ENCODE results near the gene FOXS1. TPM values are rescaled to one million over a fixed set of nuclear protein-coding genes. Genes with fewer than 3 reads are reported as not detected.

Gene FOXS1
- total and polyA plus RNA-seq, 3 donors from 2014 or later, result 4.3 to 10.0 (median 4.4) TPM

DNA sequence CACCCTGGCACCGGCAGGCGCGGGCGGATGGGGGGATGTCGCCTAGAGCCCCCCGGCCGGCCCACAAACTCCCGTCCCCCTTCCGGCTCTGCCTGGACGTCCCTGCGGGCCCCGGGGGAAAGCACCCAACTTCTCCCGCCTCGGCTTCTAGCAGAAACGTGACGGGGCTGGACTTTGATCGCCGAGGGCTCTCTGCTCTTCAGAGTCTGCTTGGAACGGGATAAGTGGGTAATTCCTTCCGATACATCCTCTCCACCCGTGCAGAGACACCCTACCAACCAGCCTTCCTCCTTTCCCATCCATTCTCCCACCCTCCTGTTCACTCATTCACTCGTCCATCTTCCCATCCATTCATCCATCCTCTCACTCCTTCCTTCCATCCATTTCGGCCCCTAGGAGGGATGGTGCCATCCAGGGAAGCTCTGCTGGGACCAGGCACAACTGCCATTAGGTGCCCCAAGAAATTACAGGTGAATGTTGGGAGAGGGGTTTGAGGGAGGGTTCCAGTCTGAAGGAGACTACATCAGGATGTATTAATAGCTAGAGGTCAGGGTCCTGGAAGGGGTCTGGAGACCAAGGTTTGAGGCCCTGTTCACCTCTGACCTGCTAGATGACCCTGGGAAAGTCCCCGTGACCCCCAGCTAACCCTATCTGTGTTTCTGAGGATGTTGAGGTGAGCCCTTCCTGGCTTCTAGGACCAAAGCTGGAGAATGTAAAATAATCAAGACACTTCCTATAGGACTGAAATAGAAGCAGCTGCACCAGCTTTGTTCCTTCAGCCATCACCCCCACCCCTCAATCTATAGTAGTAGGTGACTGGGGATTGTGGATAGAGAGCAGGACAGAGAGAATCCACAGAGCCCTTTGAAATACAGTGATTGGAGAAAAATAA, 25.6 kb upstream of the FOXS1 start:
- H3K27ac ChIP-seq, result peak overlapping the region; percentile 40 to 84
- H3K9me3 ChIP-seq, result no peaks in the 10 kb centered on the region
- no peaks in the 10 kb centered on the region for H3K27me3 ChIP-seq
- TF ChIP-seq, protein P1, sequence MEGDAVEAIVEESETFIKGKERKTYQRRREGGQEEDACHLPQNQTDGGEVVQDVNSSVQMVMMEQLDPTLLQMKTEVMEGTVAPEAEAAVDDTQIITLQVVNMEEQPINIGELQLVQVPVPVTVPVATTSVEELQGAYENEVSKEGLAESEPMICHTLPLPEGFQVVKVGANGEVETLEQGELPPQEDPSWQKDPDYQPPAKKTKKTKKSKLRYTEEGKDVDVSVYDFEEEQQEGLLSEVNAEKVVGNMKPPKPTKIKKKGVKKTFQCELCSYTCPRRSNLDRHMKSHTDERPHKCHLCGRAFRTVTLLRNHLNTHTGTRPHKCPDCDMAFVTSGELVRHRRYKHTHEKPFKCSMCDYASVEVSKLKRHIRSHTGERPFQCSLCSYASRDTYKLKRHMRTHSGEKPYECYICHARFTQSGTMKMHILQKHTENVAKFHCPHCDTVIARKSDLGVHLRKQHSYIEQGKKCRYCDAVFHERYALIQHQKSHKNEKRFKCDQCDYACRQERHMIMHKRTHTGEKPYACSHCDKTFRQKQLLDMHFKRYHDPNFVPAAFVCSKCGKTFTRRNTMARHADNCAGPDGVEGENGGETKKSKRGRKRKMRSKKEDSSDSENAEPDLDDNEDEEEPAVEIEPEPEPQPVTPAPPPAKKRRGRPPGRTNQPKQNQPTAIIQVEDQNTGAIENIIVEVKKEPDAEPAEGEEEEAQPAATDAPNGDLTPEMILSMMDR (IDR thresholded peaks at IDR 0.05), result no peak
- TF ChIP-seq POLR2A (IDR thresholded peaks at IDR 0.05), result no peak
- H3K36me3 ChIP-seq (ENCODE audit: low read depth, missing control alignments), result no peaks in the 10 kb centered on the region
- no peak for DNase-seq
- WGBS, 2 donors, result 7 to 13% methylated on average over 6 to 17 of the region's 24 CpGs
- intact Hi-C loops (cut with DNase I; ENCODE audit: low total_unique reads), result no loop called here
- H3K4me1 ChIP-seq, result peaks cover 18% of the 10 kb centered on the region
- H3K4me3 ChIP-seq, result peak overlapping the region; percentile 72 to 81

GRCh38 chr20:31869942-31870725, 24.7 kb upstream of the FOXS1 start, which contains the start of the genes DUSP15 and TTLL9:
Gene DUSP15, minus strand, starts transcription at chr20:31870527. Its CDS starts 190 bp downstream, at chr20:31870337.
Gene TTLL9, plus strand, starts transcription at chr20:31870634. Its CDS starts 493 bp downstream, at chr20:31871127.
- no peaks in the 10 kb centered on the region for H3K9me3 ChIP-seq
- H3K27me3 ChIP-seq, result no peaks in the 10 kb centered on the region
- 1 to 2% methylated on average over 10 to 46 of the region's 80 CpGs for WGBS, 2 donors
- intact Hi-C loops (cut with DNase I; ENCODE audit: low total_unique reads), result loop anchor here (5.0 kb wide), 1 partner anchor 82 kb away; the partner anchor contains the start of gene PDRG1
- TF ChIP-seq POLR2A (IDR thresholded peaks at IDR 0.05), result no peak
- TF ChIP-seq, protein P1 (IDR thresholded peaks at IDR 0.05), result no peak
- H3K4me1 ChIP-seq, result peaks cover 23% of the 10 kb centered on the region
- peak within 1 kb of the TSS; percentile 40 to 84 for H3K27ac ChIP-seq
- peak; percentile 72 for DNase-seq
- H3K4me3 ChIP-seq, result peak within 1 kb of the TSS; percentile 72 to 81
- no peaks in the 10 kb centered on the region for H3K36me3 ChIP-seq (ENCODE audit: low read depth, missing control alignments)

DNA sequence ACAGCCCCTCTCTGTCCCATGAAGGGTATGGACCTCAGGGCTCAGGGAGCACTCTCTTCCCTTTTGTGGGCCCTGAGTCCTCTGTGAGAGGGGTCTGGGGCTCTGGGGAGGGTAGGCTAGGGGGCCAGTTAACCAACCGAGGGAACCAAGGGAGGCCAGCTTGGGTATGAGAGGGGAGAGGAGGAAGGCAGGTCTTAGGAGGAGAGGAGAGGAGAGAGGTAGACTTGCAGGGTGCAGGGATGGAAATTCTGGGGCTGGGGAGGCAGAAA, 24.2 kb upstream of the FOXS1 start:
- peak overlapping the region; percentile 72 to 81 for H3K4me3 ChIP-seq
- no peaks in the 10 kb centered on the region for H3K36me3 ChIP-seq (ENCODE audit: low read depth, missing control alignments)
- 5 to 17% methylated on average over 1 of the region's 1 CpG for WGBS, 2 donors
- H3K27me3 ChIP-seq, result no peaks in the 10 kb centered on the region
- H3K27ac ChIP-seq, result peak overlapping the region; percentile 40 to 84
- DNase-seq, result no peak
- peaks cover 26% of the 10 kb centered on the region for H3K4me1 ChIP-seq
- TF ChIP-seq POLR2A (IDR thresholded peaks at IDR 0.05), result no peak
- TF ChIP-seq, protein P1 (IDR thresholded peaks at IDR 0.05), result no peak
- intact Hi-C loops (cut with DNase I; ENCODE audit: low total_unique reads), result loop anchor here (5.0 kb wide), 1 partner anchor 83 kb away; the partner anchor contains the start of gene PDRG1
- no peaks in the 10 kb centered on the region for H3K9me3 ChIP-seq

DNA sequence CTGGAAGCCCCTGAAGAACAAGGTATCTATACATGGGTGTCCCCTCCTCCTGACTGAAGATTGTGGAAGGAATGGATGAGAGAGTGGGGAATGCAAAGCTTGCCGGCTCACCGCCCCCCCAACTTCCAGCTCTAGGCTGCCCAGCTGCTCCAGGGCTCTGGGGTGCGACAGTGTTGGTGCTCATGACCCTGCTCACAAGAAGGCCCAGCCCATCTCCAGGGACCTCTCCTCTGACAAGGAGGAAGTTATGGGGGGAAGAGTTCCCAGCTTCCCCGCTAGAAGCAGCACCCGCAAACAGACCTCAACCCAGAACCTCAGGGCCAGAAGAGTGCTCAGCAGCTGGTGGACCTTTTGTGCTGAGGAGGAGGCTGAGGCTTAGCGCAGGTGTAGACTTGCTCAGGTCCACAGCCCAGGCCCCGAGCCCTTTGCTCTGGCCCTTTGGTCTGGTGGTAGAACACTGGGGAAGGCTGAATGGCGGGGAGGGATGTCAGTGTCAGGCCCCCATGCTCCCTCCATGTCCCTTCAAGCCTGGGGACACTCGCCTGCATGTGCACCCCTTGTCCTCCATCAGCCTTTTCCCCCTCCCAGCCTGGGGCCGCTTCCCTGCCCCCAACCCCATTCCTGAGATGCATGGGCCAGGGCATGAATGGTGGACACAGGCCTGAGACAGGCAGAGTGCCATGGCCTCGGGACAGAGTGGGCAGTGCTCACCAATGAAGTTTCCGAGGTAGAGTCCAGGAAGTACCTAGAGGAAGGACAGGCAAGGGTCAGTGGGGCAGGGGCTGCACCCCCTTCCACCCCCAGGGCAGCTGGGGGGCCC, 23.7 kb upstream of the FOXS1 start:
- Histone ChIP-seq H3K36me3 (ENCODE audit: low read depth, missing control alignments) (no peaks in the 10 kb centered on the region), H3K4me3 (peak overlapping the region in 1 of 2 donors; percentile 81), H3K4me1 (peaks cover 30% of the 10 kb centered on the region), H3K27me3 (no peaks in the 10 kb centered on the region), H3K9me3 (no peaks in the 10 kb centered on the region), H3K27ac (peak overlapping the region; percentile 40 to 84)
- 67 to 82% methylated on average over 6 to 11 of the region's 12 CpGs for WGBS, 2 donors
- no peak for TF ChIP-seq POLR2A (IDR thresholded peaks at IDR 0.05)
- TF ChIP-seq, protein P1 (IDR thresholded peaks at IDR 0.05), result no peak
- intact Hi-C loops (cut with DNase I; ENCODE audit: low total_unique reads), result loop anchor here (5.0 kb wide), 1 partner anchor 83 kb away; the partner anchor contains the start of gene PDRG1
- no peak for DNase-seq
